ENCODE measurements around the gene FAM118A.
"Not testable (repeated sequence)": the region's sequence is repeated elsewhere in the genome, so short reads cannot be mapped to it uniquely, and the experiment has no call there.

The FAM118A gene

GRCh38 chr22:45309422-45310227 is at the start of gene FAM118A:
FAM118A (plus strand) TSS chr22:45309934; CDS start chr22:45322380, 12,446 bp downstream.
- DNase-seq, result peak; percentile 98

GRCh38 chr22:45260395-45260759 is 49.4 kb upstream of the FAM118A start:
- not testable (repeated sequence) for DNase-seq

- no peak for DNase-seq
These were observed 48.2 kb upstream of the FAM118A start for GRCh38 chr22:45261407-45262088.

GRCh38 chr22:45262195-45262930 is 47.4 kb upstream of the FAM118A start:
- DNase-seq, result no peak

- no peak for DNase-seq
These were observed 46.7 kb upstream of the FAM118A start for GRCh38 chr22:45262931-45263462.

- no peak for DNase-seq
These were observed 46.1 kb upstream of the FAM118A start for GRCh38 chr22:45263463-45264269.

GRCh38 chr22:45265535-45265934 is 44.2 kb upstream of the FAM118A start:
- DNase-seq, result no peak

- DNase-seq, result no peak
These were observed 41.4 kb upstream of the FAM118A start for GRCh38 chr22:45268167-45268957.

- DNase-seq, result peak; percentile 85
These were observed 40.5 kb upstream of the FAM118A start for GRCh38 chr22:45268958-45269844.

GRCh38 chr22:45270095-45271020 is 39.4 kb upstream of the FAM118A start:
- DNase-seq, result no peak

GRCh38 chr22:45271667-45272201 is 38.0 kb upstream of the FAM118A start:
- no peak for DNase-seq

- no peak for DNase-seq
These were observed 37.2 kb upstream of the FAM118A start for GRCh38 chr22:45272498-45272897.

GRCh38 chr22:45273452-45274075 is 36.2 kb upstream of the FAM118A start:
- DNase-seq, result no peak

GRCh38 chr22:45276507-45277105 is 33.1 kb upstream of the FAM118A start:
- no peak for DNase-seq

- not testable (repeated sequence) for DNase-seq
These were observed 32.0 kb upstream of the FAM118A start for GRCh38 chr22:45277720-45278119.

GRCh38 chr22:45278125-45278524 is 31.6 kb upstream of the FAM118A start:
- DNase-seq, result no peak

- no peak for DNase-seq
These were observed 29.1 kb upstream of the FAM118A start for GRCh38 chr22:45280587-45280980.

GRCh38 chr22:45281010-45281409 is 28.7 kb upstream of the FAM118A start:
- no peak for DNase-seq

Measured in activated T-cell treated with anti-CD3 and anti-CD28 coated beads for 4 hours (primary cell).